Measurements from ENCODE around the gene PUS3.
A peak's percentile ranks its signal among the peaks of the same experiment; 100 is the strongest.

PUS3 gene, protein sequence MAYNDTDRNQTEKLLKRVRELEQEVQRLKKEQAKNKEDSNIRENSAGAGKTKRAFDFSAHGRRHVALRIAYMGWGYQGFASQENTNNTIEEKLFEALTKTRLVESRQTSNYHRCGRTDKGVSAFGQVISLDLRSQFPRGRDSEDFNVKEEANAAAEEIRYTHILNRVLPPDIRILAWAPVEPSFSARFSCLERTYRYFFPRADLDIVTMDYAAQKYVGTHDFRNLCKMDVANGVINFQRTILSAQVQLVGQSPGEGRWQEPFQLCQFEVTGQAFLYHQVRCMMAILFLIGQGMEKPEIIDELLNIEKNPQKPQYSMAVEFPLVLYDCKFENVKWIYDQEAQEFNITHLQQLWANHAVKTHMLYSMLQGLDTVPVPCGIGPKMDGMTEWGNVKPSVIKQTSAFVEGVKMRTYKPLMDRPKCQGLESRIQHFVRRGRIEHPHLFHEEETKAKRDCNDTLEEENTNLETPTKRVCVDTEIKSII

DNA sequence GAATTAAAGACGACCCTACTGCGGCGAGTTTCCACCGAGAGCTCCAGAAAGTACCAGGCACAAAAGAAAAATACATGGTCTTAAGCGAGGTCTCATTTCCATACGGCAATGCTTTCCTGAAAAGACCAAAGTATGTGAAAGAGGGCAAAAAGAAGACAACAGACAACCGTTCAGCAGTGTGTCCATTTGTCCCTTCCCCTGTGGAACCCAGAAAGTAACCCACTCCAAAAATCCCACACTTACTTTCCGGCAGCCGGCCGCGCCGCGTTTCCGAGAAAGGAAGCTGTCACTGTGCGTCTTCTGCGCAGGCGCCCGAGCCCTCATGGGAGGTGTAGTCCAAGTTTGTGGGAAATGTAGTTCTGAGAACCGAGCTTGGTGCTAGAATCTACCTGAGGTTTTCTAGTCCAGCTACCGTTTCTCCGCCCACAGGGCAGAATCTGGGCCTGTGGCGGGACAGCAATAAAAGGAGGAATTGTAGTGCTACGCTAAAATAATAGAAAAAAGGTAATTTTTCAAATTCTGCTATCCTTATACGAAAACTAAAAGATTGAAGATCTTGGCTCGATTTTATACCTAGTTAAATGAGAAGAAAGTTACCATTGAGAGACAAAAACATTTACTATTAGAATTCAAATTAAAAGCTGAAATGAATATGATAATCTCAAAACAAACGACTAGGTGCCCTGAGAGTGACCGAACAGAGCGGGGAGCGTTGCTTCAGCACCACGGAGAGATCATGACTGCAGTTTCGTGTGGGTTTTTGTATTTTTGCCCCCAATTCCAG lies at the start of gene PUS3:
Gene PUS3 (minus strand): TSS at position 280 of the 784 bp plus-strand sequence. CDS start 6,922 bp downstream, outside the sequence.
- peak; percentile 74 for DNase-seq (ENCODE audit: low read depth)

DNA sequence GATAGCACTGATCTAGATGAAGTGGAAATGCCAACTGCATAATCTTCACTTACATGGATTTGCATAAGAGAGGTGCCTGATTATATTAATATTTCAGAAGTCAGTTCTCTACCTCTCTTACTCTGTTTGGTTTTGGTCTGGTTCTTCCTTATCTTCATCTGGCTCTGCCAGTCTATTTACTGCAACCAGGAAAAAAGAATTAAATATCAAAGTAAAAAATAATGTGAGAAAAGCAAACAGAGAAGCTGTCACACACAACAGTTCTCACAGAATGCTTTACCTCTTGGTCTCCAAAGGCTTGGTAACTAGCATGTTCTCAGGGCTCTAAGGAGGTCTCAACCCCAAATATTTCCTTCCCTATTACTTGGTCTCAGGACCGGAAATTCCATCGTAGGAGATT lies 49.6 kb upstream of the PUS3 start:
- no peak for DNase-seq (ENCODE audit: low read depth)

DNA sequence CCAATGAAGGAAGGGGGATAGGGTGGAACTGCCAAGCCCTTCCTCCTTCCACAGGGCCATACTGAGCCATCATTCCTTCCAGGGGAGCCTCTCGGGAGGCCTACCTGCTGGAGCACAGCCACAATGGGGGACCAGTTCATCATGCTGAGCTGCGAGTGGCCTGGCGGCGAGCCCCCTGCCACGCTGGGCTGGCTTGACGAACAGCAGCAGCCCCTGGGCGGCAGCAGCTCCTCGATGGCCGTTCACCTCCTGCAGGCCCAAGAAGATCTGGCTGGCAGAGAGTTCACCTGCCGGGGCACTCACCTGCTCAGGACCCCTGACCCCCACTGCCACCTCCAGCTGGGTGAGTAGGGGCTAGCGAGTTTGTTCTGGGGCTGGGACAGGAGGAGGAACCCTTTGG lies 48.7 kb upstream of the PUS3 start:
- DNase-seq (ENCODE audit: low read depth): no peak

DNA sequence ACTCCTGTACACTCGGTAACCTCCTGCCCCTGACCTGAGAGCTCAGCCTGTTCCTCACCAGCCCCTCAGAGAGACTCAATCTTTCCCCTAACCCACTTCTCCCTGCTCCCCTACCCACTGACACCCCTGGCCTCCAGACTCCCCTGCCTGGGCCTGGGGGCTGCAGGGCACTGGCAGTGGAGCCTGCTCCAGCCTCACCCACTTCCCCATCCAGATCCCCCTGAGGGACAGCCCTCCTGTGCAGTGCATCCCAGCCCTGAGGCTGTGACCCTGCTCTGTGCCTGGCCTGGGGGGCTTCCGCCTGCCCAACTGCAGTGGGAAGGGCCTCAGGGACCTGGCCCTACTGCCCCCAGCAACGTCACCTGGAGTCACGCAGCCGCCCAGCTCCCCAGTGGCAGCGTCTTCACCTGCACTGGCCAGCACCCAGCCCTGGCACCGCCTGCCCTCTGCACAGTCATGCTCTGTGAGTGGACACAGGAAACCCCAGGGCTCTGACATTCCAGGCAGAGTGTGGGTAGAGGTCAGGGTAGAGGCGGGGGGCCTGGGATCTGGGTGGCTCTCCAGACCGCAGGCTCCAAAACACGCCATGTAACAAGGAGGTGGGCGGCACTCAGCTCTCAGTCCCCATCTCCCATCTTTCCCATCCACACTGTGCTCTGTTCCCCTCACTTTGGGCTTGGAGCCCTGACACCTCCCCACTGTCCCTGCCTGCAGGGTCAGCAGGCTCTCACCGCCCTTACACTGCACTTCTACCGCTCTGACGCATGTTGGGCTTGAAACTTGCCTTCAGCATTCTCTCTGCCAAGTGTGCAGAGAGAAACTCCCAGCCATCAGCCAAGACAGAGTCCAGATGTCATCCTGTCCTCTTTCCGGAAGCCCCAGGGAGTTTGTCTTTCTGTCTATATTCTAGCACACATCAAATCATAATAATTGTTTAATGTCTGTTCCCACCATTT lies 48.0 kb upstream of the PUS3 start:
- DNase-seq (ENCODE audit: low read depth): no peak

DNA sequence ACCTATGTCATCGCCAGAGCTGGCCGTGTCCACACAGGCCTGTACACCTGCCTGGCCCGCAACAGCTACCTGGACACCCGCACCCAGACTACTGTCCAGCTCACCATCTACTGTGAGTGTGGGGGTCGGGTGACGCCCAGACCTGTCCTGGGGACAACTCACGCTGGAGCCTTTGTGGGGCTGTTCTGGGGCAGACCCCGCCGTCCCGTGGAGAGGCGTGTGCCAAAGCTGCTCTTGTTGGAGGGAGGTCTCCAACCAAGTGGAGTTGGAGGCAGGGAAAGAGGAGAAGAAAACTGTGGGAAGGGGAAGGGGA lies 47.1 kb upstream of the PUS3 start:
- no peak for DNase-seq (ENCODE audit: low read depth)

DNA sequence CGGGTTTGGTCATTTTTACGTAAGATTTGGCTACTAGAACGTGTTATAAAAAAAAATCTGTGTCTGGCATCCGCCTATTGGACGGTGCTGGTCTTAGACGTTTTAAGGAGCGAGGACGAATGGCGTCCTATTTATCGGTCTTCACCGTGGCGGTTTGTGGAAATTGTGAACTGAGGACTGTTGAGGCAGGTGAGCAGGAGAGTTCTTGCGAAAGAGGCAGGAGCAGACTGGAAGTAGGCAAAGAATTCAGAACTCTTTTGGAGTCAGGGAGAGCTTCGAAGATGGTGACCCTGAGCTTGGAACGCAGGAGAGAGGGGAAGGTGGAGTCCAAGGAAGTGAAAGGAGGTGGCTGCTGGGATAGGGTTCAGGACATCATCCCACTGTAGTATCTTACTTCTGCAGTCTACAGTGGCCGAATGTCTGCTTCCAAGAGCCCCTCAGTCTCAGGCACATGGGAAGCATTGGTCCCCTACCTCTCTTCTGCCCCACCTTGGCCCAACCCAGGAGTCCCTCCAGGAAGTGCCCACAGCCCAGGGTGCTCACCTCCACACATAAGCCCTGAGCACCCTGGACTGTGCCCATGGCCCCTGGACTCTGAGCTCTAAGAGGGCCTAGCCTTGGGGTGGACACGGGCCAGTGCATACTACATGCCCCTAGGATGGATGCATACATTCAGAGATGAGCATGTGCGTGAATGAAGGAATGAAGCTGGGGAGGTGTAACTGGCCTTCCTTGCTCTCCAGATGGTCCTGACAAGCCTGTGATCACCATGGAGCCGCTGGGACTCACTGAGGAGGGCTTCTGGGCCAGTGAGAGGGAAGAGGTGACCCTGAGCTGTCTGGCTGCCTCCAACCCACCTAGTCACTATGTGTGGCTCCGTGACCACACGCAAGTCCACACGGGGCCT lies 46.5 kb upstream of the PUS3 start:
- no peak for DNase-seq (ENCODE audit: low read depth)

DNA sequence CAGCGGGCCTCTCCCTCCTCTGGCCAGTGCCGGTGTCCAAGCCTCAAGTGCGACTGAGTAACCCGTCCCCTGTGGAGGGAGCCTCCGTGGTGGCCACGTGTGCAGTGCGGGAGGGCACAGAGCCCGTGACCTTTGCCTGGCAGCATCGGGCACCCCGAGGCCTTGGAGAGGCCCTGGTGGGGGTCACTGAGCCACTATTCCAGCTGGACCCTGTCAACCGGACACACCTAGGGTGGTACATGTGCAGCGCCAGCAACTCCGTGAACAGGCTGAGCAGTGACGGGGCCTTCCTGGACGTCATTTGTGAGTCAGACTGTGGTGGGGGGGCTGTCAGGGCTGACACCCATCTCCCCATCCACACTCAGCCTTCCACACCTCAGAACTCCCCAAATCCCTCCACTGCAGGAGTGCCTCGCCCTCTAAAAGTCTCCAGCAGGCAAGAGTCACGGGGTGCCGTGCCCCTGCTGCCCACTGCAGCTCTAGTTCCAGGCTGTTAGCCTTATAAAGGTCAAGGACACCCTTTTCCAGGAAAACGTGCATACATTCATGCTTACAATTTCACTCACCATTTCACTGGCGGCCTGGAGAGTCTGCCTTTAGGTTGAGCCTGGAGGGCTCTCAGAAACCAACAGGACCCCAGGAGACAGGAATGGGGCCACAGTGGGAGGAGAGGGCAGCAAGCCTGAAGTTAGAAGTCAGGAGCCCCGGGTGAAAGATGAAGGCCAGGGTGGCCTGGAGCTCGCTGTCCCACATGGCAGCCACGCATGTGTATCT lies 45.5 kb upstream of the PUS3 start:
- no peak for DNase-seq (ENCODE audit: low read depth)

DNA sequence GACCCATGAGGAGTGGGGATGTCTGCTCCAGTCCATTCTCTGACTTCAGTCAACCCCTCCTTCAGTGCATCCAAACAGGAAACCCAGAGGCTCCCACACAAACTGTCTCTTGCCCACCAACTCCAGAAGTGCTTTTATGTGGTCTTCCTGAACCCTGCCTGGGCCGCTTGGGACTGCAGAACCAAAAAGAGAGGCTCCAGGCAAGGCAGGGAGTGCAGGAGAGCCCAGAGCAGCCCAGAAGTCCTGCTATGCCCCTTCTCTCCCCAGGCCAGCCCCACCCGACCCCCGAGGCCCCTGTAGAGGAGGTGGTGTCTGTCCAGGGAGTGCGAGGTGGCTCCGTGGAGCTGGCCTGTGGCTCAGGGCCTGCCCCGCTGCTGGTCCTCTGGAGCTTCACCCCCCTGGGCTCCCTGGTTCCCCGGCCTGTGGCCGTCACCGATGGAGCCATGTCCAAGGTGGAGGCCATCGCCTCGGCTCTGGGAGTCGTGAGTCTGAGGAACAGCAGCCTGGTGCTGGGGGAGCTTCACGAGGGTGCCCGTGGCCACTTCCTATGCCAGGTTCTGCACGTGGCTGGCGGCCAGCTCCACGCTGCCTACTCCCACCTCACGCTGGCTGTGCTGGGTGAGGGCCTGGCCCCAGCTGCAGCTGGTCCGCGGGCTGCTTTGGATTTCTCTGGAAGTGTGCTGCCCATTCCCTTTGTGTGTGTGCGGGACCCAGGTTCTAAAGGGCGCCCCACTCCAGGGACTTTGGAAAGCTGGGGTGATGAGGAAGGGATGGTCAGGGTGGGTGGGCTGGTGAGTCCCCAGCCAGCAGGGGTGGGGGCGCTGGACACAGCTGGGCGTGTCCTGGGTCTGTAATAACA lies 44.6 kb upstream of the PUS3 start:
- no peak for DNase-seq (ENCODE audit: low read depth)

DNA sequence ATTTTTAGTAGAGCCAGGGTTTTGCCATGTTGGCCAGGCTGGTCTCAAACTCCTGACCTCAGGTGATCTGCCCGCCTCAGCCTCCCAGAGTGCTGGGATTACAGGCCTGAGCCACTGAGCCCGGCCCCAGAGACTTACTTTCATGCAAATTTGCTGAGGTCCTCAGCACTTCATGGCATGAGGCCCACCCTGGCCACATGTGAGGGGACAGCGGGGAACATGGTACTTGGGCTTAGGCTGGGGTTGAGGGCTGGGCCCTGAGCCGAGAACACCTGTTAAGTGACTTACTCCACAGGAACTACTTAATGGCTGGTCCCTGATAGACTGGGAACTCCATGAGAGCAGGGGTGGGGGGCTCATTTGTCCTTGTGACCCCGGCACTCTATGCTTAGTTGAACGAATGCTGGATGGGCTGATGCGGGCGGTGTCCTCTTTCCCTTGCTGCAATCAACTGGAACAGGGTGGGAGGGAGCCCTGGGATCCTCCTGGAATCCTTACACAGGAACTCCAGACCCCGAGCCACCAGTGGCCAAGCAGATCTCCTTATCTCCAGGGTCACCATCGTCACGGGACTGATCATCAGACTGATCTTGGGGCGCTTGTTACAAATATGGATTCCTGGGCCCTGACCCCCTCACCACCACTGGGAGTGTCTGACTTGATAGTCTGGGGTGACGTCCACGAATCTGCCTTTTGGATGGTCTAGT lies 43.9 kb upstream of the PUS3 start:
- DNase-seq (ENCODE audit: low read depth): no peak

DNA sequence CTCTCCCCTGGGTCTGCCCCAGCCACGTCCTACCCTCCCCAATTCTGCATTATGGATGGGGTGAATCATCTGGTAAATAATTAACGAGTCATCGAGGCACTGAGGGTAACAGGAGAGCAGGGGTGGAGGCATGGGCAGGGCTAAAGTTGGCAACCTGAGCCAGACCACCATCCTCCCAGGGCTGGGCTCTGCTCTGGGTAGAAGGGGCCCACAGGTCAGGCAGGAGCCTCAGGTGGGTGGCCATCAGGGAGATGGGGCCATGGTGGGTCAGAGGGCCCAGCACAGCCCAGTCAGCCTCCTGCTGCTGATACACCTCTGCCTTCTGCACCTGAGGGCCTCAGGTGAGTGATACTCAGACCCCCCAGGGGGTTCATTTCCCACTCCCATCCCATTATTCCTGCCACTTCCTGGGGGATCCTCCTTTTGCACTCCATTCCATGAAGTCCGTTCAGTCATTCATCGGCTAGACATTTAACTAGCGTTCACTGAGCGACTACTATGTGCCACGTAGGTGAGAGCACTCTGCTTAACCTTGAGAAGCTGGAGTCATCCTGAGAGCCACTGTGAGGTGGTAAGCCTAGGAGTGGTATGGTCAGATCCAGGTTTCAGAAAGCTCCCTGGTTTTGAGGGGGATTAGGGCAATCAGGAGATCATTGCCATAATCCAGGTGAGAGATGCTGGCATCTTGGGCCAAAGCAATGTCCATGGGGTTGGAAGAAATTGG lies 43.0 kb upstream of the PUS3 start, which contains the start of gene VSIG10L2:
Gene VSIG10L2 (plus strand): TSS at position 248 of the 724 bp plus-strand sequence. CDS start 12 bp downstream, at position 260.
- no peak for DNase-seq (ENCODE audit: low read depth)

DNA sequence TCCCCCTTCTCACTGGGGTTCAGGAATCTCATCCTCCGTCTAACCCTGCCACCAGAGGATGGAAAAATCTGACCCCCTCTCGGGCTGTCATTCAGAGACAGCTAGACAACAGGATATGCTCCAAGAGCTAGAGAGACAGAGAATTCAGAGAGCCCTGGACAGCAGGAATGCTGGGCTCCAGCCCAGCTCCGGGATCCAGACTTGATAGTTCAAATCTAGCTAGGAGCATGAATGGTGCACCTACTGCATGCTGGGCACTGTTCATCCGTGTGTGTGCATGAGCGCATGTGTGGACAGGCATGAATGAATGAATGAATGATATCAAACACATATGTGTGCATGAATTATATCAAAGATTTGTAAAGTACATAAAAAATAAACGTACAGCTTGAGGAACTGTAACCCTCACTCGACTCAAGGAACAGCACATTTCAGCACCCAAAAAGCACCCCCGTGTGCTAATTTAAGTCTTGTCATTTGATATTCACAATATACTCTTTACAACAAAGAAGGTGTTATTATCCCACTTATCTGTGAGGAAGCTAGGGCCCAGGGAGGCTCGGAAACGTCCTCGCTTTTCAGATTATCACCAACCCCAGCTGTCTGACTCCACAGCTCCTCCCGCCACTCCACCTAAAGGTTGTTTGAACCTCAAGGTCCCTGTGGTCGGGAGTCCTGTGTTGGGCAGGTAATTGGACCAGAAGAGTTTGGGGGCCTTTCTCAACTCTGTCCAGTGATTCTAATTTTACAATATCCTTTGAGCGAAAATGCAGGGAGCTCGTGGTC lies 42.2 kb upstream of the PUS3 start:
- no peak for DNase-seq (ENCODE audit: low read depth)

DNA sequence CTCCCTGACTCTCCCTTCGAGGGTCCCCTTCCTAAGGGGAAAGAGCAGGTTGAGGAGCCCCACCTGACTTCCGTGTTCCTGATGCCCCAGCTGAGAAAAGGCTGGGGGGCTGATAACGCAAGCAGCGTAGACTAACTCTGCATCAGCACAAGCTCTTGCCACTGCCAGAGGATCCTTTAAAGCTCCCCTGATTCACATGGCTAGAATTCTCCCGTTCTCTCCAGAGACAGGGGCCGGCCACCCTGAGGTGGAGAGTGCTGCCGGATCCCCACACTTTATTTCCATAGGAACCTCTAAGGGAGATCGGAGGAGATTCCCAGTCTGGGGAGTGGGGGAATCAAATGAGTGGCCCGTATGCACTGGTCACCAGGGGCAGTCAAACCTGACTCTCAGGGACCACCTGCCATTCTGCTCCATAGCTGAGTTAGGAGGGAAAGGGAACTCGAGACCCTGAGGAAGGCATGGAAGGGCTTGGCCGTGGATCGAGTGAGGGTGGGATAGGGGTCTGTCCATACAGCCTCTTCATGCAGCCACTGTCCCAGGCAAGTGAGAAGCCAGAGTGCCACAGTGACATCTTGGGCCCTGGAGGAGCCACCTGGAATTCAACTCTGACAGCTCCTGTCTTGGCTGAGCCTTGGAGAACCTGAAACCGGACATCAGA lies 41.5 kb upstream of the PUS3 start:
- DNase-seq (ENCODE audit: low read depth): no peak

DNA sequence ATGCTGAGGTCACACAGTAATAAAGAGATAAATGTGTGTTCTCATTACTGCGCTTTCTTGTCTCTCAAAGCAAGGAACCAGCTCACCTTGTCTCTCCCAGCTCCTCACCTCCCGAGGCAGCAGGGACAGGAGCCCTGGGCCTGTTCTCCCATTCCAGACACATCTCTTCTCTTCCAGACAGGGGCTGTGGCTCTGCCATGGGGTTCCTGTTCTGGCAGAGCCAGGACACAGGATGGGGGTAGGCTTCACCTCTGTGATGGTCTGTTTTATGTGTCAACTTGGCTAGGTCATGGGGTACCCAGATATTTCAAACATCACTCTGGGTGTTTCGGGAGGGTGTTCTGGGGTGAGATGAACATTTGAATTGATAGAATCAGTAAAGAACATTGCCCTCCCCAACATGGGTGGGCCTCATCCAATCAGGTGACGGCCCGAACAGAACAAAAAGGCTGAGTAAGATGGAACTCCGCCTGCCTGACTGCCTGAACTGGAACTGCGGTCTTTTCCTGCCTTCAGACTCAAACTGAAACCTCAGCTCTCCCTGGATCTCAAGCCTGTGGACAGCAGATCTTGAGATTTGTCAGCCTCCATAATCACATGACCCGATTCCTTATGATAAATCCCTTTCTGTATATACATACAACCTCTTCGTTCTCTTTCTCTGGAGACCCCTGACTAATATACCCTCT lies 40.8 kb upstream of the PUS3 start:
- DNase-seq (ENCODE audit: low read depth): no peak

DNA sequence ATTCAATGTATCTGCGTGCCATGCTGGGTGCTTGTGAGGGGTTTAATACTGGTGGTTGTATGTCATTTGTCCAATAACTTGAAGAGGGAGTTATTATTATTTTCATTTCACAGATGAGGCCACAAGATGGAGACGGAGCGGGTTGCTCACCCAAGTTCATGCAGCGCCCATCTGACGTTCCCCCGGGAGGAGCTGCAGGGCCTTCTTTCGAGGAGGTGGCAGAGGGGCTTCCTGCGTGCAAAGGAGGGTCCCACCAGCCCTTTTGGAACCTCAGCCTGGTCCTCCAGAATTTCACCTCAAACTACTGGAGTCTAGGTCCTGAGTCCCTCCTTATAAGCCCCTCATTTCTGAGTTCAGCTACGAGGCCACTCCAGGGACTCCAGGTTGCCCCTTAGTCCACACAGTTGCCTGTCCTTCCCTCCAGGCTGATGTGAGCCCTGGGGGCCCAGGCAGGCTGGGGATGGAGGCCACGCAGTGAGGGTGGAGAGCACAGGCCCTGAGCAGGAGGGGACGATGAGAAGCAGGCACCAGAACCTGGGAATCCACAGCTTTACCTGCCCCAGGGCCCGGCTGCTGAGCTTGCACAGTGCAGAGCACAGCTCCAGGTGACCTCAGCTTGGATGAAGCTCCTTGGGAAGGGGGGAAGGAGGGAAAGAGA lies 39.9 kb upstream of the PUS3 start:
- DNase-seq (ENCODE audit: low read depth): no peak
